ENCODE data around the gene ZNF507.
"Not testable (repeated sequence)": the region's sequence is repeated elsewhere in the genome, so short reads cannot be mapped to it uniquely, and the experiment has no call there.

Gene ZNF507

GRCh38 chr19:32368787-32369186 lies 23.4 kb downstream of the ZNF507 start:
- no peak for DNase-seq (ENCODE audit: low read depth)

DNA sequence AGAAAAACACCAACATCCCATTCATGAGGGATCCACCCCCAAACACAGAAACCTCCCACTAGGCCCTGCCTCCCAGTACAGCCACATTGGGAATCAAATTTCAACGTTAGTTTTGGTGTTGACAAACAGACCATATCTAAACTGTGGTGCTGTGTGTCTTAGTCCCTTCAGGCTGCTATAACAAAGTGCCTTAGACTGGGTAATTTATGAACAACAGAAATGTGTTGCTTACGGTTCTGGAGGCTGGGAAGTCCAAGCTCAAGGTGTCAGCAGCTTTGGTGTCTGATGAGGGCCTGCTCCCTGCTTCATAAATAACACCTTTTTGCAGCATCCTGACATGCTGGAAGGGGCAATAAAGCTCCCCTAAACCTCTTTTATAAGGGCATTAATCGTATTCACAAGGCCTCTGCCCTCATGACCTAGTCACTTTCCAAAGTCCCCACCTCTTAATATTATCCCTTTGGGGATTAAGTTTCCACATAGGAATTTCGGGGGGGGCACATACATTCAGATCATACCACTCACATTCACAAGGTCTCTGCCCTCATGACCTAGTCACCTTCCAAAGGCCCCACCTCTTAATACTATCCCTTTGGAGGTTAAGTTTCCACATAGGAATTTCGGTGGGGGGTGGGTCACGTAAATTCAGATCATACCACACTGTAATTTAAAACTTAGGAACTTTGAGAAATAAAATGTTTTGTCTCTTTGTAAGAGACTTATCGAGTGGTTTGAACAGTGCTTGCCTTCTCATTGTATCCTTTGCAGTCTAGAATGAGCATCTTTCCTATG lies 27.5 kb downstream of the ZNF507 start:
- no peak for DNase-seq (ENCODE audit: low read depth)

DNA sequence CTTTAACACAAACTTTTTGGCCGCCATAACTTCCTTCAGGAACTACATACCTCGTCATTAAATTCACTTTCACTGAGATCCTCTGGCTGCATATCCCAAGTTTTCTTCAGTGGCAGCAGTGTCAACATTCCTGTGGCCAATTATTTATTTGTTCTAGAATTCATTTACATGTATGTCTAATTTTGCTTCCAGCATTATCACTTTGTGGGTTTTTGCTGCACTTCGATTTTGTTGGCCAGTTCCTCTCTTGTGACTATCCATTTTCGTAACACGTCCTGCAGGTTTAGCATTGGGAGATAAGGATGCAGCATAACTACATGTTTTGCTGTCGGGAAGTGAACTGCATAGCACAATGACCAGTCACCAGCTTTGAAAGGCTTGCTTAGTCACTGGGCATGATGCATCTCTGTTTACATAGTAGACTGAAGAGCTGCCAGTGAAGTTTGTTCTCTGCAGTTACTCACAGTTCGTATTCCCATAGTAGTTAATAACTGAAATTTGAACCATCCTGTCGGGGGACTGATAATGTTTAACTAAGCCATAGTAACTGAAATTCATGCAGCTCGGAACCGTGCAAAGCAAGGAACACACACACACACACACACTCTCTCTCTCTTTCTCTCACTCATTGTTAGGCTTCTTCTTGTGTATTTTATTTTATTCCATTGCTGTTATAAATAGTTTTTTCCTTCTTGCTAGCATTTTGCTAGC lies 28.3 kb downstream of the ZNF507 start:
- DNase-seq (ENCODE audit: low read depth) = no peak

DNA sequence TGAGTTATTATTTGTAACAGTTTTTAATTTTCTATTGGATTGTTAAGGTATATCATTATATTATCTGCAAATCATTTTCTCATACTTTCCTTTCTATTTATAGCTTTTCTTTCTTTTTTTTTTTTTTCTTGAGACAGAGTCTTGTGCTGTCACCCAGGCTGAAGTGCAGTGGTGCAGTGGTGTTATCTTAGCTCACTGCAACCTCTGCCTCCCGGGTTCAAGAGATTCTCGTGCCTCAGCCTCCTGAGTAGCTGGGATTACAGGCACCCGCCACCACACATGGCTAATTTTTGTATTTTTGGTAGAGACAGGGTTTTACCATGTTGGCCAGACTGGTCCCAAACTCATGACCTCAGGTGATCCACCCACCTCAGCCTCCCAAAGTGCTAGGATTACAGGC lies 29.0 kb downstream of the ZNF507 start:
- DNase-seq (ENCODE audit: low read depth) = not testable (repeated sequence)

GRCh38 chr19:32377088-32377487 lies 31.7 kb downstream of the ZNF507 start:
- DNase-seq (ENCODE audit: low read depth) = not testable (repeated sequence)

DNA sequence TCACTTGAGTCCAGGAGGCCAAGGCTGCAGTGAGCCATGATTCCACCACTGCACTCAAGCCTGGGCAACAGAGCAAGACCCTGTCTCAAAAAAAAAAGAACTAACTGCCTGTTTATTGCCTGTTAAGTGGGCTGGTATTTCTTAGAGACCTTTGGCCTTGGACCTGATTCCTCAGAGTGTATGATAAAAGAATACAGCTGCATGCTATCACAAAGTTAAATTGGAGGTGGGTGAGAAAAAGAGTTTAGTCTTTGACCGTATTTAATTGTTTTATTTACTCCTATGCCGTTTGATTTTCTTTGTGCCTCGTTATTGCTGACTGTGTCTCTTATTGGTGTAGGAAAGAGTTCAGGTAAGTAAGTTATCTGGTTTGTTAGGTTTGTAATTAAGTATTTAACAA lies 34.9 kb downstream of the ZNF507 start:
- DNase-seq (ENCODE audit: low read depth) = no peak

DNA sequence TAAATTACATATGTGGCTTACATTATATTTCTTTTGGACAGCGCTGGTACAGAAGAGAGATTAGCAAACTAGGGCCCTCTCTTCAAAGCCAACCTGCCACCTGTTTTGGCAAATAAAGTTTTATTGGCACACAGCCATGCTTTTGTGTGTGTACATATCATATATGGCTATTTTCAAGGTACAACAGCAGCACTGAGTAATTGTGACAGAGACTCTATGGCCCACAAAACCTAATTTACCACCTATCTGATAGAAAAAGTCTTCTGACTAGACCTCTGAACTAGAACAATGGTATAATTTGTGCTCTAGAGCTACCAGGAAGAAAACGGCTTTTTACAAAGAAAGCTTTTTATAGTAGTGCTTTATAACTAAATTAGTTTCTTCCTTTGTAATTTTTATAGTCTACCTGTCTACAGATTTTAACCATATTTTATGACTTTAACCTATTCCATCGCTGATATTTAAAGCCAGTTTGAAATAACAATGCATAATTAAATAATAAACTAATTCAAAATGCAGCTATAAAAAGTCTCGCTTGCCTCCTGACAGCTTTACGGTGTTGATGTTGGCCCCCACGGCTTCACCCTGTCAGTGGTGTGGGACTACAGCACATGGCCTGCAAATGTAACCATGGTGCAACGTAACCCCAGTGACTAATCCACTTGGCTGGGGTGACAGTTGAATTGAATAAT lies 42.4 kb downstream of the ZNF507 start:
- DNase-seq (ENCODE audit: low read depth) = no peak

DNA sequence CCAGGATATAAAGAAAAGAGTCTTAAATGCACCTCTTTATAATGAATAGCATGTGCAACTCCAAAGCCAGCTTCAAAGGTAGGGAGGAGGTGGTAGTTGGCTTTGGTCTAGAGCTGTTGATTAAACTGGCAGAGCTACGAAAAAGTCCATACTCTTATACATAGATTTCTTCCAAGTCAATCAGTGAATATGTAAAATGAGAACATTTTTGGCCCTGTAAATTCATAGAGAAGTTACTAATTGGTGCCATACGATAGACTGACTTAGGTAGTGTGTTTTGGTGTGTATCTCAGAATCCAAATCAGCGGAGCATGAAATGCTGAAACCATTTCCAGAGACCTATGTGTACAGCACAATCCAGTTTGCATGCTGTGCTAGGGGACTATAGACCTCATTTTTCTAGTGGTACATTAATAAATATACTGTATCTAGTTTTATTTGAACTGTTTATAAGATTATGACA lies 43.0 kb downstream of the ZNF507 start:
- DNase-seq (ENCODE audit: low read depth) = no peak

DNA sequence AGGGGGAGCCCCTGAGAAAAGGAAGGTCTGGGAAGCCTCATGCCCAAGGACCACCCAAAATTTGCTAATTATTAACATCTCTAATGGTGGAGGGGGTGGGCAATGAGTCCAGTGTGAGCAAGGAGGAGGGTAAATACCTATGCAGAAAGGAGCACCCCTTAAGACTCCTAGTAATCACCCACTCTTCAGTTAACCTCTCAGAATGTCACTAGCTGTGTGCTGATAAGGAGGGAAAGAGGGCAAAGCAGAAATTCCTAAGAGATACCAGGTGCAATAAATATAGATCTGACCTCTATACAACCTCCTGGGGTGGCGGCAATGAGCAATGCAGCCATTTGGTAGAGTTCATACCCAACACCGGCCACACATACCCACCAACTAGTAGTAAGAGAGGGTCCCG lies 47.5 kb downstream of the ZNF507 start:
- DNase-seq (ENCODE audit: low read depth) = no peak

GRCh38 chr19:32396046-32396652 lies 50.7 kb downstream of the ZNF507 start:
- DNase-seq (ENCODE audit: low read depth) = no peak

GRCh38 chr19:32397671-32398101 lies 52.3 kb downstream of the ZNF507 start:
- no peak for DNase-seq (ENCODE audit: low read depth)

- DNase-seq (ENCODE audit: low read depth) = no peak
Measured at GRCh38 chr19:32401992-32402391, 56.6 kb downstream of the ZNF507 start.

GRCh38 chr19:32403291-32403995 lies 58.0 kb downstream of the ZNF507 start:
- no peak for DNase-seq (ENCODE audit: low read depth)

- no peak for DNase-seq (ENCODE audit: low read depth)
Measured at GRCh38 chr19:32404213-32404932, 59.0 kb downstream of the ZNF507 start.

DNA sequence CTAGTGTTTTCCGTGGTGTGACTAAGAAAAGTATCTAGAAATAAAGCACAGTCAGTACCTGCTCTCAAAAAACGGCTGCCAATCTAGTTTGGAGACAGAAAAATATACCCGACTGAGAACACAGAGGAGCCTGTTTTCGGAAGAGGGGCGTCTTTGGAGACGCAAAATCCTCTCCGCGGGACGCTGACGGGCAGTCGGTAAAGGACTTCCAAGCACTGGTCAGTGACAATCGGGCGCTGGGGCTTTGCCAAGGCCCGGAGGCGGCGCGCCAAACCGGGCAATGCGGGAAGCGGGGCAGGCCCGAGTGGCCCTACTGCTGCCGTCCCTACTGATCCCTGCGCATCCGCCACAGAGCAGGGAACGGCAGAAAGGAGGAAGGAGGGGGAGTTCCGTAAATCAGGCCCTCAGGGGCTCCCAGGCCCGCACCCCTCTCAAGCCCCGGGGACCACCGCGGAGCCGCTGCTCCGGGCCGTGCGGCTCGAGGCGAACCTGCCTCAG lies 59.6 kb downstream of the ZNF507 start:
- DNase-seq (ENCODE audit: low read depth) = no peak

DNA sequence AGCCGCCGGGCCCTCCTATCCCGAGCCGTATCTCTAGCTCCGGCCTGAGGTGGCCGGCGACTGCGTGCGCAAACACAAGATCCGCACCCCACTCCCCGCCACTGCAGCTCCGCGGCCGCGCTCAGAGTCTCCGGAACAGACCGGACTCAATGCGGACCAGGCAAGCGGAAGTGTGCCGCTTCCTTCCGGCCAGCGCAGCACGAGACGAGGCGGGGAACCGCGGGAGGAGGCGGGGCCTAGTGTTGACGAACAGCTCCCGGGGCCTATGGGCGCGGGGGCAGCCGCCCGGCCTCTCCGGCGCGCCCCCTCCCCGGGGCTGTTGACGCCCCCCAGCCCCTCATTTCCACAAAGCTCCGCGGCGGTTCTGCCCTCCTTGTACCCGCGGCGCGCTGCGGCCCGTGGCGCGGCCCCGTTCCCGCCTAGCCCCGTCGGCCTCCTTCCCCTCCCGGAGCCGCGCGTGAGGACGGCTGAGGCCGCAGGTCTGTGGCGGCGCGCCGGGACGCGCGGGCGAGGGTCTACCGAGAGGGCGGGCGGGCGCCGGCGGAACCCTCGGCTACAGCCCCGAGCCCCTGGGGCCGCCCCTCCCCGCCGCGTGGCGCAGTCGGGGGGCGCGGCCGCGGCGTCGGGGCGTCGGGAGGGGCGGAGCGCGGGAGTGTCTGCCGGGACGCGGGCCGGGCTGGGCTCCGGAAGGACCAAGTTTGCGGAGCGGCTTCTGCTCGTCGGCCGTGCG lies 60.2 kb downstream of the ZNF507 start, which contains the start of gene DPY19L3:
TSS of gene DPY19L3 (plus strand) at position 340 of the 730 bp plus-strand sequence. CDS start 2,484 bp downstream, outside the sequence.
- DNase-seq (ENCODE audit: low read depth) = peak; percentile 75

- no peak for DNase-seq (ENCODE audit: low read depth)
Measured at GRCh38 chr19:32406161-32407003, 61.0 kb downstream of the ZNF507 start.

GRCh38 chr19:32407004-32407992 lies 61.9 kb downstream of the ZNF507 start:
- DNase-seq (ENCODE audit: low read depth) = no peak
